Glutamatergic neuron (in vitro differentiated cells): ENCODE measurements around the gene FXYD5. TPM values are rescaled to one million over a fixed set of nuclear protein-coding genes. Genes with fewer than 3 reads are reported as not detected.

Experiments used
- DNase-seq: peaks from one replicate; pipeline ENCODE4 v3.0.0; 2022
- H3K27ac Mint-ChIP-seq: one replicate; pipeline ENCODE4 v1.8.0; 2020; ENCODE audit warnings: mild to moderate bottlenecking, mixed read lengths, inconsistent platforms; ENCODE audit not compliant: unreplicated experiment
- H3K27me3 Mint-ChIP-seq: one replicate; pipeline ENCODE4 v1.8.0; 2020; ENCODE audit warnings: mild to moderate bottlenecking, moderate library complexity, mixed read lengths, inconsistent platforms; ENCODE audit not compliant: unreplicated experiment
- H3K36me3 Mint-ChIP-seq: one replicate; pipeline ENCODE4 v1.8.0; 2020; ENCODE audit warnings: mild to moderate bottlenecking, mixed read lengths, inconsistent platforms; ENCODE audit not compliant: unreplicated experiment
- H3K4me1 Mint-ChIP-seq: one replicate; pipeline ENCODE4 v1.8.0; 2020; ENCODE audit warnings: mild to moderate bottlenecking, low read depth, mixed read lengths, inconsistent platforms; ENCODE audit not compliant: unreplicated experiment
- H3K4me3 Mint-ChIP-seq: one replicate; pipeline ENCODE4 v1.8.0; 2020; ENCODE audit warnings: mild to moderate bottlenecking, mixed read lengths, inconsistent platforms; ENCODE audit not compliant: unreplicated experiment
- H3K9me3 Mint-ChIP-seq: one replicate; pipeline ENCODE4 v1.8.0; 2020; ENCODE audit warnings: mild to moderate bottlenecking, moderate library complexity, mixed read lengths, inconsistent platforms; ENCODE audit not compliant: unreplicated experiment
- total RNA-seq: library from RNA; stranded (reverse); fragmentation: NEBNext Ultra II Directional; extraction: Animal tissue kit (Norgen Biotek cat#: 25700); gene quantifications from one replicate; pipeline ENCODE4 v1.2.1, GENCODE V29; 2021; ENCODE audit not compliant: unreplicated experiment
- TF ChIP-seq, protein P1 (sequence below): fragments of 200-600 bp; sonication (generic); IDR thresholded peaks from one replicate; pipeline ENCODE4 v1.5.0; 2021; ENCODE audit not compliant: partially characterized antibody, unreplicated experiment

The FXYD5 gene
- total RNA-seq, 1 donor from 2014 or later: 5.3 TPM

DNA sequence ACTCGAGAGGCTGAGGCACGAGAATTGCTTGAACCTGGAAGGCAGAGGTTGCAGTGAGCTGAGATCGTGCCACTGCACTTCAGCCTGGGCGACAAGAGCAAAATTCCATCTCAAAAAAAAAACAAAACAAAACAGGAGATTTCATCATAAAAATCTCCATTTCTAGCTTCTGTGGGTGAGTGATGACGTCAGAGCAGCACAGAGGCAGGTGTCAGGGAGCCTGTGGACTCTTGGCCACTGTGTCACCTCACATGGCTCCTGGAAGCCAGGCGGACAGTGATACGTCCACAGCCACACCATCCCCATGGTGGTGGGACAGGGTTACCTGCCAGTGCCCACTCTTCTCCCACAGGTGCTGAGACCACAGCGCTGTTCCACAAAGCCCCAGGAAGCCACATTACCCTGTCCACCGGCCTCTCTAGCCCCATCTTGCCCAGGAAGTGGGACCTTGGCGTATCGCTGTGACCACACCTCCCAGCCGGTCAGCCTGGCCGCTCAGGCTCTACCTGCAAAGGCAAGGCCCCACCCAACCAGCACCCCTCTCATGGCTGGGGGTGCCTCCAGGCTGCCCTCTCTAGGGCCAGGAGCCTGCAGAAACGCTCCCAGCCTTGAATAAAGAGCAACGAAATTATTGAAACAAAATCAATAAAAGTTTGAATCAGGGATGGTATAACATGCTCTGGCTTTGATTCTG lies 41.4 kb upstream of the FXYD5 start:
- Mint-ChIP-seq H3K27me3 (peaks cover 12% of the 10 kb centered on the region), H3K4me3 (no peak overlapping the region), H3K36me3 (no peaks in the 10 kb centered on the region), H3K9me3 (peaks cover 5% of the 10 kb centered on the region), H3K27ac (no peak overlapping the region), H3K4me1 (peaks cover 26% of the 10 kb centered on the region)
- DNase-seq: no peak
- TF ChIP-seq, protein P1, sequence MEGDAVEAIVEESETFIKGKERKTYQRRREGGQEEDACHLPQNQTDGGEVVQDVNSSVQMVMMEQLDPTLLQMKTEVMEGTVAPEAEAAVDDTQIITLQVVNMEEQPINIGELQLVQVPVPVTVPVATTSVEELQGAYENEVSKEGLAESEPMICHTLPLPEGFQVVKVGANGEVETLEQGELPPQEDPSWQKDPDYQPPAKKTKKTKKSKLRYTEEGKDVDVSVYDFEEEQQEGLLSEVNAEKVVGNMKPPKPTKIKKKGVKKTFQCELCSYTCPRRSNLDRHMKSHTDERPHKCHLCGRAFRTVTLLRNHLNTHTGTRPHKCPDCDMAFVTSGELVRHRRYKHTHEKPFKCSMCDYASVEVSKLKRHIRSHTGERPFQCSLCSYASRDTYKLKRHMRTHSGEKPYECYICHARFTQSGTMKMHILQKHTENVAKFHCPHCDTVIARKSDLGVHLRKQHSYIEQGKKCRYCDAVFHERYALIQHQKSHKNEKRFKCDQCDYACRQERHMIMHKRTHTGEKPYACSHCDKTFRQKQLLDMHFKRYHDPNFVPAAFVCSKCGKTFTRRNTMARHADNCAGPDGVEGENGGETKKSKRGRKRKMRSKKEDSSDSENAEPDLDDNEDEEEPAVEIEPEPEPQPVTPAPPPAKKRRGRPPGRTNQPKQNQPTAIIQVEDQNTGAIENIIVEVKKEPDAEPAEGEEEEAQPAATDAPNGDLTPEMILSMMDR: no peak

DNA sequence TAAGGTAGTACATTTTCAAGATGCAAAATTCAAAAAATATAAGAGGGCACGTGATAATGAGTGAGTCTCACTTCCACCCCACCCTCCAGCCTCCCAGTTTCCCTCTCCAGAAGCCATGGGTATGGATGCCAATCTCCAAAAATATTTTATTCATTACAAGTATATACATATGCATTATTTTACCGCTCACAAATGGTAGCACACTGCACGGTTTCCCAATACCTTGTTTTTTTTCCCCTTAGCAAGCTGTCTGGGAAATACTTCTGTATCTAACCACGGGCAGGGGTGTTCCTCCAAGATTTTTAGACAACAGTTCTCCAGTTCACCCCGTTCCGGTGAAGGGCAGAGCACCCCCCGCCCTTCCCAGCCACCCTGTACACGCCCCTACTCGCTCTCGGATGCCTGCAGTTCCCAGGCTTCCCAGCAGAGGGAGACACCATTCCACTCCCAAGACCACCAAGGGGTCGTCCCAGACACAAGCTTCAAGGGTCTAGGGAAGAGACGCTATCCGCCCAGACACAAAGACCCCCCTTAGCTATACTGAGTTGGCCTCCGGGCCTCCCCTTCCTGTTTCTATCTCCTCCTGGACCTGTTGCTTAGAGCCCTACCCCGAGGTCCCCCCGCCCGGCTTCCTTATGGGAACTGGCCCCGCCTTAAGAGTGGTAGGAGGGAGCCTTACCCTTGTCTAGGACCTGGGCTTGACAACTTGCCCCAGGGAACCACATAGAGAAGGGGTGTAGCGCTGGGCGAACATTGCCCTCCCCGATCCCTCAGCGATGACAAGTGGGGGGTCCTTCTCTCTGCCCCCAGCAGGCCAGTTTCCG lies 40.0 kb upstream of the FXYD5 start:
- peak; percentile 91 for DNase-seq
- Mint-ChIP-seq H3K27ac (peak overlapping the region; percentile 43), H3K4me3 (no peak overlapping the region), H3K4me1 (peaks cover 26% of the 10 kb centered on the region), H3K9me3 (peaks cover 5% of the 10 kb centered on the region), H3K27me3 (peaks cover 12% of the 10 kb centered on the region), H3K36me3 (no peaks in the 10 kb centered on the region)
- TF ChIP-seq, protein P1: peak; percentile 97

GRCh38 chr19:35115177-35115951 lies 39.2 kb upstream of the FXYD5 start, which contains the start of gene FXYD3:
Gene FXYD3, plus strand, starts transcription at chr19:35115823. Its CDS starts 3,554 bp downstream, at chr19:35119377.
- peak within 1 kb of the TSS; percentile 88 for H3K27ac Mint-ChIP-seq
- no peaks in the 10 kb centered on the region for H3K36me3 Mint-ChIP-seq
- TF ChIP-seq, protein P1: no peak
- peaks cover 5% of the 10 kb centered on the region for H3K9me3 Mint-ChIP-seq
- H3K27me3 Mint-ChIP-seq: peaks cover 12% of the 10 kb centered on the region
- H3K4me3 Mint-ChIP-seq: peak within 1 kb of the TSS; percentile 68
- no peak for DNase-seq
- H3K4me1 Mint-ChIP-seq: peaks cover 27% of the 10 kb centered on the region

DNA sequence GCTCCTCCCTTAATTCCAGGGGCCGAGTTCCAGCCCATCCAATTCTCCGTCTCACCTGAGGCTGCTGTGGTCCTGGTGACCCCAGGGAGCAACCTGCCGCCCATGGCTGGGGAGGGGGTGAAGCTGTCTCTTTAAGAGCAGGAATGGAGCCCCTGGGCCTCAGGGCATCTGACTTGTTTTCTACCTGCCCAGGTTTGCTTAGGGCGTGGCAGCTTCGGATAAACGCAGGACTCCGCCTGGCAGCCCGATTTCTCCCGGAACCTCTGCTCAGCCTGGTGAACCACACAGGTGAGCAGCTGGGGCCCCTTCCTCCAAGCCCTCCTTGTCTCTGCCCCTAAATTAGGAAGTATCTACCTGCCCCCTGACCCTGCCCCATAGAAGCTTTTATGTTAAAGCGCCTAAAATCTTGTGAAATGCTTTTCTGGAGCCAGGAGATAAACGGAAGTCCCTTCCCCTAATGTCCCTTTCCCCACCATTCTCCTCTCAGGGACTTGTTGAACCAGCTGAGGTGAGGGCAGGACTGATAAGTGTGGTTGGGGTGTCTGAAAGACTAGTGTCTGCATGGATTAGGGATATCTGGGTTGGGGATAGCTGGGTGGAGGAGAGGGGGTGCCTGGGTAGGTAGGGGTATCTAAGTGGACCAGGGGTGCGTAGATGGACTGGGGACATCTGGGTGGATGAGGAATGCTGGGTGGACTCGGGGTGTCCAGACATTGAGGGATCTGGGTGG lies 38.3 kb upstream of the FXYD5 start:
- no peak for DNase-seq
- TF ChIP-seq, protein P1: no peak
- Mint-ChIP-seq H3K4me3 (peak overlapping the region; percentile 68), H3K9me3 (peaks cover 6% of the 10 kb centered on the region), H3K4me1 (peaks cover 30% of the 10 kb centered on the region), H3K27ac (peak overlapping the region; percentile 88), H3K27me3 (peaks cover 12% of the 10 kb centered on the region), H3K36me3 (no peaks in the 10 kb centered on the region)
